HepG2 (cell line): ENCODE results near the gene EDAR. TPM values are rescaled to one million over a fixed set of nuclear protein-coding genes. Genes with fewer than 3 reads are reported as not detected.

ENCODE experiments used
- ATAC-seq: fragments of 200-7000 bp; cut with Tn5 transposase; 3 replicates; pipeline ENCODE4 v1.9.1; 2020; ENCODE audit warnings: mild to moderate bottlenecking, moderate library complexity
- BruUV-seq: library from RNA; stranded (reverse); fragments of 400-500 nt; replicated peaks from 2 replicates; lab custom pipeline; 2021; lab: Mats Ljungman, UMichigan
- CTCF ChIA-PET: fragments of 300-600 bp; formaldehyde crosslinking; extraction: SDS; loops from one replicate; lab custom pipeline; 2021; ENCODE audit warnings: low total read pairs, inconsistent platforms, low intra/inter-chr PET ratio; lab: Yijun Ruan, JAX
- POLR2A ChIA-PET: fragments of 350-600 bp; sonication (Branson Sonifier 250); formaldehyde crosslinking; loops from one replicate; lab custom pipeline; 2020; ENCODE audit warnings: antibody characterized with exemption, inconsistent platforms; lab: Yijun Ruan, JAX
- DNase-seq: peaks from one replicate; pipeline ENCODE4 v3.0.0-alpha.2; 2015; ENCODE audit warnings: low spot score
- FAIRE-seq: peaks from 3 replicates; lab custom pipeline; 2011; peaks lifted over from hg19 to GRCh38; lab: Jason Lieb, UNC
- H2AFZ ChIP-seq: one replicate; pipeline ENCODE4 v1.6.1; 2011; ENCODE audit warnings: low read length, inconsistent platforms
- H3K27ac ChIP-seq: fragments of 300-600 bp; 3 replicates; pipeline ENCODE4 v1.8.0; 2011; ENCODE audit warnings: mixed run types, mild to moderate bottlenecking, mixed read lengths, low read length, inconsistent platforms; ENCODE audit not compliant: insufficient read depth; ENCODE audit errors: extremely low read length
- H3K27me3 ChIP-seq, 2 experiments: fragments of 200-600 bp in 1 of 2; 2 replicates in 1 of 2; 3 replicates in 1 of 2; pipeline versions ENCODE4 v1.6.0 to v1.8.0; 2011; ENCODE audit warnings: low read length in 2 of 2, mild to moderate bottlenecking in 2 of 2, moderate library complexity in 2 of 2, inconsistent platforms in 1 of 2; ENCODE audit not compliant: insufficient read depth in 2 of 2, control insufficient read depth in 1 of 2
- H3K36me3 ChIP-seq, 2 experiments: fragments of 200-600 bp in 1 of 2; replicated peaks in 1 of 2; 2 replicates in 1 of 2; 3 replicates in 1 of 2; pipeline versions ENCODE4 v1.5.1 to v1.8.0; 2011; ENCODE audit warnings: low read length in 2 of 2, inconsistent platforms in 1 of 2; ENCODE audit not compliant: insufficient read depth in 2 of 2, control insufficient read depth in 1 of 2
- H3K4me1 ChIP-seq: 2 replicates; pipeline ENCODE4 v1.5.1; 2012; ENCODE audit warnings: low read length, inconsistent platforms; ENCODE audit not compliant: insufficient read depth
- H3K4me2 ChIP-seq: 2 replicates; pipeline ENCODE4 v1.6.0; 2011; ENCODE audit warnings: low read depth, low read length, inconsistent platforms
- H3K4me3 ChIP-seq, 3 experiments: fragments of 200-600 bp in 1 of 3; sonication (generic), shearing (Covaris generic) in 1 of 3; replicated peaks in 1 of 3; 2 replicates each; pipeline ENCODE4 v1.5.1; 2011 to 2016; ENCODE audit warnings: low read length in 3 of 3, inconsistent platforms in 2 of 3, low read depth in 2 of 3, mild to moderate bottlenecking in 2 of 3, control low read depth in 1 of 3, mixed read lengths in 1 of 3; ENCODE audit not compliant: insufficient read depth in 1 of 3
- H3K79me2 ChIP-seq: one replicate; pipeline ENCODE4 v1.6.1; 2011; ENCODE audit warnings: low read length, inconsistent platforms; ENCODE audit not compliant: insufficient read depth
- H3K9ac ChIP-seq: 2 replicates; pipeline ENCODE4 v1.6.0; 2011; ENCODE audit warnings: mild to moderate bottlenecking, low read depth, low read length, inconsistent platforms; ENCODE audit not compliant: insufficient read depth
- H3K9me3 ChIP-seq: 2 replicates; pipeline ENCODE4 v1.5.1; 2012; ENCODE audit warnings: mild to moderate bottlenecking, low read length
- H4K20me1 ChIP-seq: 2 replicates; pipeline ENCODE4 v1.6.0; 2011; ENCODE audit warnings: inconsistent platforms, mild to moderate bottlenecking, low read length, moderate library complexity; ENCODE audit not compliant: insufficient read depth
- KLF12 ChIP-seq: sonication (generic); formaldehyde crosslinking; IDR thresholded peaks from 2 replicates; pipeline ENCODE4 v1.4.0; 2020; ENCODE audit warnings: missing genetic modification reagents, borderline replicate concordance
- MAFK ChIP-seq, 2 experiments: IDR thresholded peaks in 1 of 2; conservative IDR thresholded peaks in 1 of 2; 2 replicates each; pipeline ENCODE4 v1.6.1; 2011; ENCODE audit warnings: improper control_type of control experiment in 2 of 2, low read length in 2 of 2
- MATR3 ChIP-seq: sonication (generic); formaldehyde crosslinking; IDR thresholded peaks from 2 replicates; pipeline ENCODE4 v1.4.0; 2020; ENCODE audit warnings: missing genetic modification reagents
- NBN ChIP-seq: fragments of 450-650 bp; conservative IDR thresholded peaks from 2 replicates; pipeline ENCODE4 v1.6.1; 2017
- NR2C2 ChIP-seq: sonication (generic); formaldehyde crosslinking; IDR thresholded peaks from 2 replicates; pipeline ENCODE4 v1.4.0; 2020; ENCODE audit warnings: missing genetic modification reagents, mild to moderate bottlenecking, moderate library complexity, borderline replicate concordance
- PREB ChIP-seq: sonication (generic); formaldehyde crosslinking; IDR thresholded peaks from 2 replicates; pipeline ENCODE4 v1.4.0; 2020; ENCODE audit warnings: missing genetic modification reagents
- SETDB1 ChIP-seq: sonication (generic); formaldehyde crosslinking; IDR thresholded peaks from 2 replicates; pipeline ENCODE4 v1.5.1; 2020; ENCODE audit warnings: missing genetic modification reagents, mild to moderate bottlenecking, borderline replicate concordance
- ZNF484 ChIP-seq: sonication (generic); formaldehyde crosslinking; IDR thresholded peaks from 2 replicates; pipeline ENCODE4 v1.5.1; 2020; ENCODE audit warnings: mild to moderate bottlenecking, low read depth, missing genetic modification reagents, borderline replicate concordance
- ZNF558 ChIP-seq: sonication (generic); formaldehyde crosslinking; IDR thresholded peaks from 2 replicates; pipeline ENCODE4 v1.9.0; 2022; ENCODE audit warnings: mild to moderate bottlenecking, missing genetic modification reagents, borderline replicate concordance
- ZNF749 ChIP-seq: sonication (generic); formaldehyde crosslinking; IDR thresholded peaks from 2 replicates; pipeline ENCODE4 v1.8.0; 2022; ENCODE audit warnings: mild to moderate bottlenecking, missing genetic modification reagents, moderate library complexity, borderline replicate concordance
- ZNF772 ChIP-seq: sonication (generic); formaldehyde crosslinking; IDR thresholded peaks from 2 replicates; pipeline ENCODE4 v1.5.0; 2020; ENCODE audit warnings: mild to moderate bottlenecking, missing genetic modification reagents
- ZNF83 ChIP-seq: sonication (generic); formaldehyde crosslinking; IDR thresholded peaks from 2 replicates; pipeline ENCODE4 v1.4.0; 2020; ENCODE audit warnings: missing genetic modification reagents, mild to moderate bottlenecking, borderline replicate concordance
- WGBS: methylation state at CpG from one replicate; pipeline ENCODE4 v1.1.6; 2017; ENCODE audit warnings: low lambda C conversion rate; 5-methylcytosine and 5-hydroxymethylcytosine counted together
- in situ Hi-C: cut with HindIII; loops from 2 replicates; pipeline ENCODE4 v1.10.0; 2017; ENCODE audit warnings: low pct_unique_long_range_greater_than_20kb; ENCODE audit not compliant: extremely low pct_ligation_motif_present
- intact Hi-C: fragments of 100-400 bp; cut with micrococcal nuclease; formaldehyde crosslinking; loops from one replicate; pipeline ENCODE4 v1.10.0; 2022; ENCODE audit not compliant: unreplicated experiment
- polyA plus RNA-seq, 8 experiments: library from polyadenylated mRNA; depleted of rRNA in 3 of 8; stranded (reverse) in 7 of 8; unstranded in 1 of 8; fragments of >200 nt; fragmentation: Illumina TruSeq in 4 of 8; extraction: Trizol in 4 of 8; gene quantifications; 2 replicates each; pipeline versions ENCODE4 v1.2.1 to v1.2.3, GENCODE V29; 2011 to 2016; ENCODE audit warnings: low read depth in 4 of 8, missing spikeins in 1 of 8, mixed read lengths in 1 of 8; ENCODE audit not compliant: insufficient read depth in 1 of 8
- total RNA-seq, 5 experiments: library from RNA; depleted of rRNA; stranded (reverse); fragments of >200 nt; fragmentation: Illumina TruSeq; extraction: Trizol; gene quantifications; 2 replicates each; pipeline ENCODE4 v1.2.3, GENCODE V29; 2016; ENCODE audit warnings: low read depth in 1 of 5
- TF ChIP-seq, protein P1 (sequence below): sonication (generic); formaldehyde crosslinking; IDR thresholded peaks from 2 replicates; pipeline ENCODE4 v1.5.1; 2020; ENCODE audit warnings: mild to moderate bottlenecking, moderate library complexity, missing genetic modification reagents
- TF ChIP-seq, protein P2 (sequence below): IDR thresholded peaks from 2 replicates; pipeline ENCODE4 v1.6.1; 2016; ENCODE audit warnings: low read depth, control low read depth

The EDAR gene
- total and polyA plus RNA-seq, 2 of the 13 experiments (the other 11 are each of a cell fraction or from before 2014, with no cell fraction given), result not detected

DNA sequence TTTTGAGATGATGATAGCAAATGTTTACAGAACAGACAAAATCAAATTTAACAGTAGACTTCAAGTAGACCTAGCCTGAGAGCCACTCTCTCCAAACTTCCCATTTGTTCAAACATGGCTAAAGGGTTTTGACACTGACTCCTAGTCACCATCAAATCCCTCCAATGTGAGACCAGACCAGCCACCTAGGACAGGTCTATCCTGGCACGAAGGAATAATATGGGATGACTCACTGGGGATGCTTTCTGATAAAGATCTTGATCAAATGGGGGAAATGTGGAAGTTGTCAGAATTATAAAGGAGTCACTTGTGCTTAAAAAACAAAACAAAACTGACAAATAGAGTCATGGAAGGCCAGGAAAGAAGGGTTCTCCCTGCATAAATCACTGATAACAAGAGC lies 95.7 kb downstream of the EDAR start:
- H3K4me2 ChIP-seq, result no peak overlapping the region
- DNase-seq, result no peak
- H3K4me1 ChIP-seq, result no peaks in the 10 kb centered on the region
- H3K79me2 ChIP-seq, result no peaks in the 10 kb centered on the region
- no peak overlapping the region for H3K4me3 ChIP-seq
- no peak for FAIRE-seq
- peaks cover 11% of the 10 kb centered on the region for H3K9me3 ChIP-seq
- WGBS, result 70% methylated on average over 1 of the region's 1 CpG
- H3K36me3 ChIP-seq, result no peaks in the 10 kb centered on the region
- in situ Hi-C loops, result no loop called here
- ChIA-PET CTCF (no interaction called here), POLR2A (no interaction called here)
- no peak overlapping the region for H3K27ac ChIP-seq
- no peak for TF ChIP-seq ZNF749 (CRISPR knock-in tag)
- no peak for TF ChIP-seq KLF12
- TF ChIP-seq, protein P1, sequence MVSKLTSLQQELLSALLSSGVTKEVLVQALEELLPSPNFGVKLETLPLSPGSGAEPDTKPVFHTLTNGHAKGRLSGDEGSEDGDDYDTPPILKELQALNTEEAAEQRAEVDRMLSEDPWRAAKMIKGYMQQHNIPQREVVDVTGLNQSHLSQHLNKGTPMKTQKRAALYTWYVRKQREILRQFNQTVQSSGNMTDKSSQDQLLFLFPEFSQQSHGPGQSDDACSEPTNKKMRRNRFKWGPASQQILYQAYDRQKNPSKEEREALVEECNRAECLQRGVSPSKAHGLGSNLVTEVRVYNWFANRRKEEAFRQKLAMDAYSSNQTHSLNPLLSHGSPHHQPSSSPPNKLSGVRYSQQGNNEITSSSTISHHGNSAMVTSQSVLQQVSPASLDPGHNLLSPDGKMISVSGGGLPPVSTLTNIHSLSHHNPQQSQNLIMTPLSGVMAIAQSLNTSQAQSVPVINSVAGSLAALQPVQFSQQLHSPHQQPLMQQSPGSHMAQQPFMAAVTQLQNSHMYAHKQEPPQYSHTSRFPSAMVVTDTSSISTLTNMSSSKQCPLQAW, result no peak
- TF ChIP-seq MAFK (conservative IDR thresholded peaks at IDR 0.05 in 1 of 2, IDR thresholded peaks at IDR 0.05 in 1 of 2; ENCODE audit: low read length in 2 of 2), result no peak
- no peak for TF ChIP-seq ZNF484
- intact Hi-C loops, result no loop called here
- no TSS peak for BruUV-seq
- no peak overlapping the region for H2AFZ ChIP-seq
- no peaks in the 10 kb centered on the region for H3K27me3 ChIP-seq
- no peak overlapping the region for H3K9ac ChIP-seq
- ATAC-seq, result no peak
- no peaks in the 10 kb centered on the region for H4K20me1 ChIP-seq

- H2AFZ ChIP-seq, result no peak overlapping the region
- CTCF ChIA-PET, result no interaction called here
- in situ Hi-C loops (no loop called here), intact Hi-C loops (no loop called here)
- no peak for ATAC-seq
- H3K79me2 ChIP-seq, result no peaks in the 10 kb centered on the region
- H3K9me3 ChIP-seq, result peaks cover 16% of the 10 kb centered on the region
- H3K4me2 ChIP-seq, result no peak overlapping the region
- no peaks in the 10 kb centered on the region for H3K27me3 ChIP-seq
- POLR2A ChIA-PET, result no interaction called here
- H3K4me3 ChIP-seq, result no peak overlapping the region
- H3K9ac ChIP-seq, result no peak overlapping the region
- 95% methylated on average over 1 of the region's 1 CpG for WGBS
- no TSS peak for BruUV-seq
- H3K27ac ChIP-seq, result no peak overlapping the region
- H3K4me1 ChIP-seq, result peaks cover 4% of the 10 kb centered on the region
- no peak for DNase-seq
- H4K20me1 ChIP-seq, result no peaks in the 10 kb centered on the region
- FAIRE-seq, result no peak
- H3K36me3 ChIP-seq, result no peaks in the 10 kb centered on the region
- no peak for TF ChIP-seq NR2C2
- no peak for TF ChIP-seq SETDB1 (CRISPR knock-in tag)
- TF ChIP-seq ZNF558 (CRISPR knock-in tag), result no peak
- no peak for TF ChIP-seq ZNF772
- TF ChIP-seq MATR3 (CRISPR knock-in tag), result no peak
- TF ChIP-seq PREB, result no peak
- TF ChIP-seq NBN, result no peak
- TF ChIP-seq, protein P2, sequence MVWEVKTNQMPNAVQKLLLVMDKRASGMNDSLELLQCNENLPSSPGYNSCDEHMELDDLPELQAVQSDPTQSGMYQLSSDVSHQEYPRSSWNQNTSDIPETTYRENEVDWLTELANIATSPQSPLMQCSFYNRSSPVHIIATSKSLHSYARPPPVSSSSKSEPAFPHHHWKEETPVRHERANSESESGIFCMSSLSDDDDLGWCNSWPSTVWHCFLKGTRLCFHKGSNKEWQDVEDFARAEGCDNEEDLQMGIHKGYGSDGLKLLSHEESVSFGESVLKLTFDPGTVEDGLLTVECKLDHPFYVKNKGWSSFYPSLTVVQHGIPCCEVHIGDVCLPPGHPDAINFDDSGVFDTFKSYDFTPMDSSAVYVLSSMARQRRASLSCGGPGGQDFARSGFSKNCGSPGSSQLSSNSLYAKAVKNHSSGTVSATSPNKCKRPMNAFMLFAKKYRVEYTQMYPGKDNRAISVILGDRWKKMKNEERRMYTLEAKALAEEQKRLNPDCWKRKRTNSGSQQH (CRISPR knock-in tag), result no peak
- TF ChIP-seq ZNF83 (CRISPR knock-in tag), result no peak
Measured at GRCh38 chr2:108889907-108890306, 99.1 kb downstream of the EDAR start.
